PC-9 (cell line): ENCODE data around the gene SNX15.

Experiments
- EZH2 ChIP-seq: fragments of 200-600 bp; sonication (generic); IDR thresholded peaks from 2 replicates; pipeline ENCODE4 v1.8.0; 2017; ENCODE audit warnings: antibody characterized with exemption, low read depth
- TF ChIP-seq, protein P1 (sequence below): fragments of 200-600 bp; sonication (generic); conservative IDR thresholded peaks from 2 replicates; pipeline ENCODE4 v1.6.1; 2017; ENCODE audit warnings: mixed run types, antibody characterized with exemption, mild to moderate bottlenecking, moderate library complexity

- TF ChIP-seq, protein P1, sequence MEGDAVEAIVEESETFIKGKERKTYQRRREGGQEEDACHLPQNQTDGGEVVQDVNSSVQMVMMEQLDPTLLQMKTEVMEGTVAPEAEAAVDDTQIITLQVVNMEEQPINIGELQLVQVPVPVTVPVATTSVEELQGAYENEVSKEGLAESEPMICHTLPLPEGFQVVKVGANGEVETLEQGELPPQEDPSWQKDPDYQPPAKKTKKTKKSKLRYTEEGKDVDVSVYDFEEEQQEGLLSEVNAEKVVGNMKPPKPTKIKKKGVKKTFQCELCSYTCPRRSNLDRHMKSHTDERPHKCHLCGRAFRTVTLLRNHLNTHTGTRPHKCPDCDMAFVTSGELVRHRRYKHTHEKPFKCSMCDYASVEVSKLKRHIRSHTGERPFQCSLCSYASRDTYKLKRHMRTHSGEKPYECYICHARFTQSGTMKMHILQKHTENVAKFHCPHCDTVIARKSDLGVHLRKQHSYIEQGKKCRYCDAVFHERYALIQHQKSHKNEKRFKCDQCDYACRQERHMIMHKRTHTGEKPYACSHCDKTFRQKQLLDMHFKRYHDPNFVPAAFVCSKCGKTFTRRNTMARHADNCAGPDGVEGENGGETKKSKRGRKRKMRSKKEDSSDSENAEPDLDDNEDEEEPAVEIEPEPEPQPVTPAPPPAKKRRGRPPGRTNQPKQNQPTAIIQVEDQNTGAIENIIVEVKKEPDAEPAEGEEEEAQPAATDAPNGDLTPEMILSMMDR = no peak
- TF ChIP-seq EZH2 = no peak
Observed at GRCh38 chr11:64994318-64994717, 32.9 kb upstream of the SNX15 start.
